MM.1S (cell line): Measurements from ENCODE around the gene TECTB.

Experiments
- DNase-seq: peaks from one replicate; pipeline ENCODE4 v3.0.0-alpha.2; 2015
- H2AFZ ChIP-seq: fragments of 300-600 bp; sonication (generic); 2 replicates; pipeline ENCODE4 v1.6.0; 2016; ENCODE audit warnings: antibody characterized with exemption, low read length
- H3F3A ChIP-seq: fragments of 300-600 bp; sonication (generic); 2 replicates; pipeline ENCODE4 v1.6.1; 2016; ENCODE audit warnings: mild to moderate bottlenecking, antibody characterized with exemption, low read length, moderate library complexity, mixed read lengths; ENCODE audit not compliant: insufficient read depth
- H3K27ac ChIP-seq: fragments of 300-600 bp; sonication (generic); 2 replicates; pipeline ENCODE4 v1.5.1; 2016; ENCODE audit warnings: mild to moderate bottlenecking, low read length
- H3K27me3 ChIP-seq: fragments of 300-600 bp; sonication (generic); replicated peaks from 2 replicates; pipeline ENCODE4 v1.6.0; 2016; ENCODE audit warnings: low read length; ENCODE audit not compliant: insufficient read depth
- H3K36me3 ChIP-seq: fragments of 300-600 bp; sonication (generic); replicated peaks from 2 replicates; pipeline ENCODE4 v1.6.1; 2016; ENCODE audit warnings: mild to moderate bottlenecking, low read length, mixed read lengths; ENCODE audit not compliant: insufficient read depth
- H3K4me1 ChIP-seq: fragments of 300-600 bp; sonication (generic); 2 replicates; pipeline ENCODE4 v1.6.1; 2016; ENCODE audit warnings: low read length, mixed read lengths
- H3K4me2 ChIP-seq: fragments of 300-600 bp; sonication (generic); 2 replicates; pipeline ENCODE4 v1.6.0; 2016; ENCODE audit warnings: low read depth, low read length
- H3K4me3 ChIP-seq: fragments of 300-600 bp; sonication (generic); 2 replicates; pipeline ENCODE4 v1.5.1; 2016; ENCODE audit warnings: low read length, mixed read lengths
- H3K79me2 ChIP-seq: fragments of 300-600 bp; sonication (generic); 2 replicates; pipeline ENCODE4 v1.6.1; 2016; ENCODE audit warnings: mixed run types, low read length, mixed read lengths
- H3K9ac ChIP-seq: fragments of 300-600 bp; sonication (generic); 2 replicates; pipeline ENCODE4 v1.6.1; 2016; ENCODE audit warnings: low read length, mixed read lengths
- H3K9me2 ChIP-seq: fragments of 300-600 bp; sonication (generic); replicated peaks from 2 replicates; pipeline ENCODE4 v1.6.1; 2016; ENCODE audit warnings: mild to moderate bottlenecking, low read length, mixed read lengths; ENCODE audit not compliant: insufficient read depth
- H3K9me3 ChIP-seq: fragments of 300-600 bp; sonication (generic); replicated peaks from 2 replicates; pipeline ENCODE4 v1.6.1; 2016; ENCODE audit warnings: mild to moderate bottlenecking, low read length, mixed read lengths; ENCODE audit not compliant: insufficient read depth
- H4K20me1 ChIP-seq: fragments of 300-600 bp; sonication (generic); 2 replicates; pipeline ENCODE4 v1.6.1; 2016; ENCODE audit warnings: mild to moderate bottlenecking, low read length, moderate library complexity, mixed read lengths; ENCODE audit not compliant: insufficient read depth
- CTCF ChIP-seq: fragments of 300-600 bp; sonication (generic); IDR thresholded peaks from 2 replicates; pipeline ENCODE4 v1.5.1; 2016; ENCODE audit warnings: antibody characterized with exemption, low read length, mixed read lengths
- EZH2 ChIP-seq: fragments of 300-600 bp; sonication (generic); optimal IDR thresholded peaks from 2 replicates; pipeline ENCODE3; 2017; ENCODE audit warnings: low read depth, mild to moderate bottlenecking, antibody characterized with exemption, low read length, mixed read lengths
- EZH2phosphoT487 ChIP-seq: fragments of 300-600 bp; sonication (generic); IDR thresholded peaks from 2 replicates; pipeline ENCODE4 v1.6.1; 2018; ENCODE audit warnings: antibody characterized with exemption, low read length

TECTB gene

GRCh38 chr10:112314822-112315474, 31.7 kb downstream of the TECTB start:
- Histone ChIP-seq H3K9me3 (no peaks in the 10 kb centered on the region), H3K4me3 (no peak overlapping the region), H3K27ac (no peak overlapping the region), H2AFZ (no peak overlapping the region), H3K79me2 (no peaks in the 10 kb centered on the region), H3K36me3 (no peaks in the 10 kb centered on the region), H3K4me1 (no peaks in the 10 kb centered on the region), H3F3A (no peaks in the 10 kb centered on the region), H3K9me2 (no peaks in the 10 kb centered on the region), H3K9ac (no peak overlapping the region), H3K27me3 (no peaks in the 10 kb centered on the region), H4K20me1 (no peaks in the 10 kb centered on the region), H3K4me2 (no peak overlapping the region)
- TF ChIP-seq EZH2phosphoT487, result no peak
- TF ChIP-seq EZH2, result no peak
- peak; percentile 90 for TF ChIP-seq CTCF
- peak; percentile 72 for DNase-seq

- no peaks in the 10 kb centered on the region for H3K27me3 ChIP-seq
- no peak overlapping the region for H2AFZ ChIP-seq
- no peaks in the 10 kb centered on the region for H3F3A ChIP-seq
- H3K9me3 ChIP-seq, result no peaks in the 10 kb centered on the region
- TF ChIP-seq CTCF, result no peak
- TF ChIP-seq EZH2phosphoT487, result no peak
- no peak for TF ChIP-seq EZH2
- H4K20me1 ChIP-seq, result no peaks in the 10 kb centered on the region
- H3K4me1 ChIP-seq, result no peaks in the 10 kb centered on the region
- no peak overlapping the region for H3K4me2 ChIP-seq
- no peak for DNase-seq
- H3K27ac ChIP-seq, result no peak overlapping the region
- H3K9me2 ChIP-seq, result no peaks in the 10 kb centered on the region
- H3K4me3 ChIP-seq, result no peak overlapping the region
- no peaks in the 10 kb centered on the region for H3K36me3 ChIP-seq
- H3K9ac ChIP-seq, result no peak overlapping the region
- no peaks in the 10 kb centered on the region for H3K79me2 ChIP-seq
Measured at GRCh38 chr10:112327678-112328077, 44.5 kb downstream of the TECTB start.

- Histone ChIP-seq H3K4me1 (no peaks in the 10 kb centered on the region), H4K20me1 (no peaks in the 10 kb centered on the region), H3K4me2 (no peak overlapping the region), H3K27me3 (no peaks in the 10 kb centered on the region), H3K36me3 (no peaks in the 10 kb centered on the region), H3K9me2 (no peaks in the 10 kb centered on the region), H3F3A (no peaks in the 10 kb centered on the region), H2AFZ (no peak overlapping the region), H3K9me3 (no peaks in the 10 kb centered on the region), H3K27ac (no peak overlapping the region), H3K9ac (no peak overlapping the region), H3K4me3 (no peak overlapping the region), H3K79me2 (no peaks in the 10 kb centered on the region)
- TF ChIP-seq CTCF (no peak), EZH2 (no peak), EZH2phosphoT487 (no peak)
- no peak for DNase-seq
Measured at GRCh38 chr10:112330162-112330561, 47.0 kb downstream of the TECTB start.
